NCI-H2196 (cell line): Measurements from ENCODE around the gene OGFRL1.

Experiments
- DNase-seq: peaks from one replicate; lab custom pipeline; 2025; ENCODE audit not compliant: unreplicated experiment; lab: John Stamatoyannopoulos, UW

The OGFRL1 gene

GRCh38 chr6:71284785-71285184 is 3.8 kb upstream of the OGFRL1 start:
- DNase-seq: no peak

GRCh38 chr6:71287038-71287437 is 1.6 kb upstream of the OGFRL1 start:
- no peak for DNase-seq

DNA sequence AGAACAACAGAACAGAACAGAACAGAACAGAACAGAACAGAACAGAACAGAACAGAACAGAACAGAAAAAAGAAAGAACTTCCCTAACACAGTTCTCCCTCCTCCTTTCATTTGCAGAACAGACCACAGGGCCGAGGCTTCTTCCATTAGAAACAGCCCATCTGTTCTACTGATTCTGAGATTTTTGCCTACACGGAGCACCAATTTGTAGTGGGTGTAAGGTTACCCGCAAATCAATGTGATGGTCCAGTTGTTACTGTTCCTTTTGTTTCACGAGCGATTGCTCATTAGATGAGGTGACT is 734 bp upstream of the OGFRL1 start:
- DNase-seq: no peak

GRCh38 chr6:71289039-71289801 is 609 bp downstream of the OGFRL1 start:
- DNase-seq: no peak

DNA sequence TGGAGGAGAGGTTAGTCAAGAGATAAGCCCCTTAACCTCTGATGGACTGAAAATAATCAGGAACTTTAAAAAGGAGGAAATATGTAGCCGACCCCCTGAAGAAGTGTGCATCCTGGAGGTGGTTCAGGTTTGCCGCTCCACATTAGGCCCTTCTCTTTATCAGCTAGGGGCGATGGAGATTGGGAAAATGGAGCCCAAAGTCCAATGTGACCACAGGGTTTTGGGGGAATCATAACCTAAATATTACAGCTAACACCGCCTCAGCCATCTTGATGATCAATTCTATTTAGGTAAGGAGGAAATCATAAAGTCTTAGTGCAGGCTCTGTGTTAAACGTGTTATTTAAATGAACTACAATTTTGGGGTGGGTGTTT is 1.2 kb downstream of the OGFRL1 start:
- no peak for DNase-seq

- no peak for DNase-seq
Measured at GRCh38 chr6:71290611-71291010, 2.0 kb downstream of the OGFRL1 start.

DNA sequence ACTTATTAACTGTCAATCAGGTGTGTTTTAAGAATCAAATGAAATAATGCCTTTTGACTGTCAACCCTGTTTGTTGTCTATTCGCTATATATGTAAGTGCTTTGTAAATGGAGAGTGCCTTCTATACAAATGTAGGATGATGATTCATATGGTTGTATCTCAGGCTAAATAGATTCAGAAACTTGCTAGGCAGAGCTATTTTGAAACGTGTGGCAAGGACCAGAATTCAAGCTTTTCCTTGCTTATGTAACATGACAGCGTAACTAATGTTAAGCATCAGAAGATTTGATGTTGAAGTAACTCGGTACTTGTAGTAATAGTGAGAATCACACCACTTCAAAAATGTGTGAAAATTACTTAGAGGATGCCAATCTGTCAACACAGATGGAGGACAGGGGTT is 3.4 kb downstream of the OGFRL1 start:
- no peak for DNase-seq

GRCh38 chr6:71294121-71294523 is 5.5 kb downstream of the OGFRL1 start:
- no peak for DNase-seq

- DNase-seq: no peak
Measured at GRCh38 chr6:71298459-71298858, 9.8 kb downstream of the OGFRL1 start.

DNA sequence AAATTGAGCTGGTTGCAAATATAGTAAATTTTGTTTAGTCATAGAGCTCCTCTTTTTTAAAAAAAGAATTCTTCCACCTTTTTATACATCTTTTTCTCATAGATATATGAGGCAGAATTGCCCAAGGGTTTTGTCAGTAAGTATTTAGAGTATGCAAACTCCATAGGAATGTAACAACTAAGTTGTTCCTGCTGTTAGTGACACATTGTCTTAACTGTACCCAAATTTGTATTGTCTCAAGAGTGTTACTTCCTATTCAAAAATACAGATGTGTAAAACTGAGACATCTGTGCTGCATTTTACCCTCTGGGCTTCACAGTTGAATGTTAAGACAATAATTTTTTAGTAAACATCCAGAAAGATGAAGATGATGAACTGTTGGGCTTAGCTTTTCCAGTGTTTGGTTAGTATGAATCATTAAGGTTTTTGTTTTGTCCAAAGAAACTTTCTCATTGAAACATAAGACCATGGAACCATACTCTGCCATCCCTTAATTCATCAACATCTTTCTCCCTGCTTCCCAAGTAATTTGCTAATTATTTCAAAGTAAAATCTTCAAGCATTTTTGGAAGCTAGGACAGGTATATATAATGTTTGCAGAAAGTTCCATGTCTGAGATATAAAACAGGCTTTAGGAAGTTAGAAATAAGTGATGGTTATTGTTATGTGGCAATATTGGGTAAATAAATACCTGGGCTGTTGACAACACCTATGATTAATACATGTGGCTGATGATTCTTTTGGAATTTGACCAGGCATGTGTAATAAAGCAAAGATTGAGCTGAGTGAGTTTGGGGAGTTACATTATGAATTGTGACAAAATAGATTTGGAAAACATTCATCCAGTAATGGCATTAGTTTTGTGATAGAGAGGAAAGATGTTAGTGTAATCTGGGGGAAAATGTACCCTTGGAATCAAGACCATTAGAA is 11.2 kb downstream of the OGFRL1 start:
- no peak for DNase-seq

DNA sequence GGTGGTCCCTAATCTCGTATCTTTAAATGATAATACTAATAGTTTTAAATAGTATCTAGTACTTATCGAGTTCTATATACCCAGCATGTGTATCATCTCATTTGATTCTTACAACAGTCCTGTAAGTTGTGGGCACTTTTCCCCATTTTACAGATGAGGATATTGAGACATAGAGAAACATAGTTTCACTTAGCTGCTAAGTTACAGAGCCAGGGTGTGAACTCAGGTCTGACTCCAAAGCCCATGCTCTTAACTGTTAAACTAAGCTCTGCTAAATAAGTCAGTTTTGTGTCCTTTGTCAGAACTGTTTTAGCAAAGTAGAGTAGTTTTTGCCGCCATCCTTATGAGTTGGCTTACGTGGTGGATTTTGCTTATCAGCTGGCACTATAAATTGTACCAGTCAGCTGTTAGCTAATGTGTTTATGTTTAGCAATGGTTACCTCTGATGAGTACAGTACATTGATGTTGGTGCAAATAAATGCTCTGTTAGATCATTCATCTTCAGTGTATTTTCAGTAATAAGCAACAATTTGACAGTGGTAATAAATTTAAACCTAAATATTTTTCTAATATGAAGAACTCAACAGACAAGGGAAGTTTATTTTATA is 12.1 kb downstream of the OGFRL1 start:
- no peak for DNase-seq

DNA sequence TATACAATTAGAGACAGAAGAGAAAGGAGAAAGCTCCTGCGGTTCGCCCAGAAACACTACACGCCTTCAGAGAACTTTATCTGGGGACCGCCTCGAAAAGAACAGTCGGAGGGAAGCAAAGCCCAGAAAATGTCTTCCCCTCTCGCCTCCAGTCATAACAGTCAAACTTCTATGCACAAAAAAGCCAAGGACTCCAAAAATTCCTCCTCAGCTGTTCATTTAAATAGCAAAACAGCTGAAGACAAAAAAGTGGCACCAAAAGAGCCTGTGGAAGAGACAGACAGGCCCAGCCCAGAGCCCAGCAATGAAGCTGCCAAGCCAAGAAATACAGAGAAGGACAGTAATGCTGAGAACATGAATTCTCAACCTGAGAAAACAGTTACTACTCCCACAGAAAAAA is 12.9 kb downstream of the OGFRL1 start:
- no peak for DNase-seq

GRCh38 chr6:71309656-71310055 is 21.0 kb downstream of the OGFRL1 start:
- DNase-seq: no peak

DNA sequence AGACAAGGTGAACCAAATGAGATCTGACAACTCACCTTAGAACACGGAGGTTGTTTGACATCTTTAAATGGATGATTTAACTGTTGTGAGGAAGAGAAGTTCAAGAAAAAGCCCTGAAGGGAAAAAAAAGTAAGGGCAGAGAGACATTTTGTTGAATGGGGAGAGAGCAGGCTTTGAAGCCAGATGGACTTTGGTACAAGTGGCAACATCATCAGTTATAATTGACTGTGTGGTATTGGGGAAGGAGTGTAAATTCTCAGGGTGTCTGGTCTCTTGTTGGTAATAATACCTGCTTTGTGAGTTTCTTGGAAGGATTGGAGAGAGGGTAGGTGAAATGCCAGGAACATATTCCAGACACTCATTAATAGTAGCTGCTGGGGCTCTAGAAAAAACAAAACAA is 21.6 kb downstream of the OGFRL1 start:
- DNase-seq: no peak

DNA sequence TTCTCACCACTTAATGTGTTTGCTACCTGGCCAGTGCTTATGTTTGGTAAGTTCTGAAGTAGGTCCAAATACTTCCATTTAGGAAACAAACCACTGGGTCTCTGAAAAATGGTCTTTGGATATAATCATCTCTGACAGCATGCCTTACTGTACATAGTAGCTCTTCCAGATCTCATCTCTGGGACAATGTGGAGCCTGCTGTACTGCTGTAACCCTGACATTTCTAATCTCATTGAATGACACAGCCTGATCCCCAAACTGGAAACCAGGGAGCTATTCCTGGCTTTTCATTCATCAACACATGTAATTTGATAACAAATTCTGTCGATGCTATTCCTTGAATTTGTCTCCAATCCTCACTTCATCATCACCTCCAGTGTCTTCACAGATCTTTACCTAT is 23.5 kb downstream of the OGFRL1 start:
- DNase-seq: no peak

DNA sequence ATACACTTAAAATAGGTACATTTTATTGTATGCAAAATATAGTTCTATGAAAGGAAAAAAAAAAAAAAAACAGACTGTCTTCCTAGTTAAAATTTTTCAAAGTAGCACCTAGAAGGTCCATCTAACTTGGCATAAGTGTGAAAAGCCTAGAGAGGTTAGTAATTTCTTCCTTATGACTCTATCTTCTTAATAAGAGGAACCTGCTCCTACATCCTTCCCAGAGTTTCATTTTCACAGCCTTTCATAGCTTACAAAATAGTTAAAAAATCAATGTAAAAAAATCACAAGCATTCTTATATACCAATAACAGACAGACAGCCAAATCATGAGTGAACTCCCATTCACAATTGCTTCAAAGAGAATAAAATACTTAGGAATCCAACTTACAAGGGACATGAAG is 28.8 kb downstream of the OGFRL1 start:
- no peak for DNase-seq

DNA sequence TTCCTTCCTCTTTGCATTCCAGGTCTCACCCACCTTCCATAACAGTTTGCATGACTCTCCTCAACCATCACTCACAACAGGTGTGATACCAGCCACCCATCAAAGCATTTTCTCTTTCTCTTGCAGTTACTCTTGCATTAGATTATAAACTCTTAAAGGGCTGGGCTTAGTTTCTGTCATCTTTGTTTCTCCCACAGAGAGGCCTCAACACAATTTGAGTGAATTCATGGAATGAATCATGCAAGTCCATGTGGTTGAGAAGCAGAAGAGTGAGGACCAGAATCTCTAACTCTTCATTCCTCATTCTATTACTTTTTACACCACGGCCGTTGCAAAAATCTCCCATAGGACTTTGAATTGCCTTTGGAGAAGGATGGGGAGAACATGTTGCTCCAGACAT is 31.4 kb downstream of the OGFRL1 start:
- DNase-seq: no peak

GRCh38 chr6:71321314-71321713 is 32.7 kb downstream of the OGFRL1 start:
- DNase-seq: no peak

DNA sequence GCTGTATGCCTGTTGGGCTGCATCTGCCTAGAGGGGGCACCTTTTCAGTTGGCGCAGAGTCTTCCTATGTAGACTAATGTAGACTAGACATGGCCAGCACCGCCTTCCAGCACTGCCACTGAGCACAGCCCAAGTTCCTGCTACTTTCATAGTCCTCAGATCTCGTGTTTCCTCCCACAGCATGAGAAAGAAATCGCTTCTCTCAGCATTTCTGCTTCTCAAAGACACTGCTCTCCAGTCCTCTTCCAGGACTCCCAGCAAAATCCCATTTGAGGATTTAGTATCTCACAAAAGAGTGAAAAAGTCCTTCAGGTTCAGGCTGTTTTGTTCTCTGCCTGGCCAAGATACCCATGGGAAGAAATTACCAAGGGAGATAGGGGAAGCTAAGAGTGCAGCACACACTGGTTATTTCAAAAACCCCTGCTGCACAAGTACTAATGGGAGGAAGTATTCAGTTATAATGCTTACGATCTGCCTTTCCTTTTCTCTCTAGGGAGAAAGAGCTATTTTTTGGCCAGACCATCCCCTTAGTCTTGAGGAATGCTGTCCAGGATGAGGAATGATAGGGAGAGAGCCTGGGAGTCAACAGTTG is 35.7 kb downstream of the OGFRL1 start:
- no peak for DNase-seq

- no peak for DNase-seq
Measured at GRCh38 chr6:71326611-71327010, 38.0 kb downstream of the OGFRL1 start.

GRCh38 chr6:71330501-71330900 is 41.9 kb downstream of the OGFRL1 start:
- no peak for DNase-seq

GRCh38 chr6:71332012-71332411 is 43.4 kb downstream of the OGFRL1 start:
- no peak for DNase-seq
